Fibroblast of skin of left quadriceps (primary cell): ENCODE data around the gene EGR2.

ENCODE experiments used
- DNase-seq, 2 experiments: peaks; one replicate each; pipeline ENCODE4 v3.0.0-alpha.2; 2013; ENCODE audit warnings: low read depth in 2 of 2

The EGR2 gene

GRCh38 chr10:62818426-62819011 lies 2.4 kb upstream of the EGR2 start:
- DNase-seq: no peak

DNA sequence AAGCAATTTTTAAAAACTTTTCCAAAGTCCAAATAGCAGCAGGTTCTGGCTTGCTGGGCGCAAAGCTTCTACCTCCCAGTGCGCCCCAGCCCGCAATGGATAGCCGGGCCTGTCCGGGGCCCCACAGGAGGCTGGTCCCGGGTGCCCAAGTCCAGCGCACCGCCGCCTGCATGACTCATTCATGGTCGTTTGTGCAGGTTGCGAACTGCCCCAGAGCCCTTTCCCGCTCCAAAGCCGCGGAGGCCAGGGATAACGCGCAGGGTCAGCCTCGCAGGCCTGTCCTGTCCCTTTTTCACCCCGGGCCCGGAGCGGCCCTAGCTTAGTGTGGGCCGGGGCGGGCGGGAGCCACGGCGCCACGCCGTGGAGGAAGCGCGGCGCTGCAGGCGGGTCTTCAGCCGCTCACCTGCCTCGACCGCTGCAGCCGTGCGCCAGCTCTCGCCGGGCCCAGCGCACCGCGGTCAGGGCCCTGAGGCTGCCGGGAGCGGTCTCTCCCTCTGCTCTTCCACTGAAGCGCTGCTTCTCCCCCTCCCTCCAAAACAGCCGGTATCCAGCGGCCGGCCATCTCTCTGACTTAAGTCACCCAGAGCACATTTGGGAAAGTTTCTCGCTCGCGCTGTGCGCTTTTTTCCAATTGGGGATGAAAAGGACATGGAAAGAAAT lies 1.7 kb upstream of the EGR2 start:
- DNase-seq: no peak

DNA sequence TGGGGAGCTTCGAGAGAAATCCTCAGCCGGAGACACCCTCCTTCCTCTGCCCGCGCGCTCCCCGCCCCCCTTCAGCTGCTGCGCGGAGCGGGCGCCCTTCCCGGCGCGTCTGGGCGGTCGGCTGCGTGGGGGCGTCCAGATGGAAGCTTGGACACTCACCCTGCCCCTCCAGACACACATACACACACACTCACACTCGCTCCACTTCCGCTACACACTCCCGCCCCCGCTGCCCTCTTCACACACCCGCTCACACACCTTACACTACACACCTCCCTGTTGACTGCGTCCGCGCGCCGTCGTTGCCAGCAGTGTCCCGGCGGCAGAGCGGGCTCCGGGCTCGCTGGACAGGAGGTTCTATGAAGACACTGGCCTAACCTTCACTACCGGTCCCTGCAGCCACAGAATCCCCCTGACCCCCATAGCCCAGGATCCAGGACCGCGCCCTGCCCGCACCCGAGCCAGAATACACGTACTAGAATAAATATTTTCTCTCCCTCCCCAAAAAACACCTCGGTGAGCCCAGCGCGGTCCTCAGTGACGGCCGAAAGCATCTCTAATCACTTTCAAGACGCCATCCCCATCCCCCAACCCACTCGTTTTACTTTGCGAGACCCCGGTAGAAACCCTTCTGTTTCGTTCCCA lies 1.1 kb upstream of the EGR2 start:
- DNase-seq: no peak

DNA sequence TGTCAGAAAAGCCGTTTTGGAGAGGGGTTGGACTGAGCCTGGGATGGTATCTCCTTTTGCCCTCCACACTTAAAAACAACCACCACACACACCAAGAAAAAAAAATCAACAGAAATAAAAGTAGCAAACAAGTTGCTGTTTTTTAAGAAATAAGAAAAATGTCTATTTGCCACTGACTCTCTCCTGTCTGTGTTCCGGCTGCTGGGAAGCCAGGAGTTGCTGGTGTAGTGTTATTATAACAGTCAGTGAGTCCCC lies 163 bp downstream of the EGR2 start:
- no peak for DNase-seq

GRCh38 chr10:62815381-62816075 lies 638 bp downstream of the EGR2 start:
- no peak for DNase-seq

GRCh38 chr10:62814756-62815380 lies 1.3 kb downstream of the EGR2 start:
- DNase-seq: no peak

DNA sequence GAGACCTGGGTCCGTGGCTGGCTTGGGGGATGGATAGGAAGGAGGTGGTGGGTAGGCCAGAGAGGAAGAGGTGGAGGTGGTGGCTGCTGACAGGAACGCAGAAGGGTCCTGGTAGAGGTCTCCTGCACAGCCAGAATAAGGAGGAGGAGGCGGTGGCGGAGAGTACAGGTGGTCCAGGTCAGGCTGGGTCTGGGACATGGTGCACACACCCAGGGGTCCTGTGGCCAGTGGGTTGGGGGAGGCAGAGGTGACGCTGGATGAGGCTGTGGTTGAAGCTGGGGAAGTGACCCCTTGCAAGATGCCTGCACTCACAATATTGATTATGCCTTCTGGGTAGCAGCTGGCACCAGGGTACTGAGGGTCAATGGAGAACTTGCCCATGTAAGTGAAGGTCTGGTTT lies 2.2 kb downstream of the EGR2 start:
- no peak for DNase-seq

DNA sequence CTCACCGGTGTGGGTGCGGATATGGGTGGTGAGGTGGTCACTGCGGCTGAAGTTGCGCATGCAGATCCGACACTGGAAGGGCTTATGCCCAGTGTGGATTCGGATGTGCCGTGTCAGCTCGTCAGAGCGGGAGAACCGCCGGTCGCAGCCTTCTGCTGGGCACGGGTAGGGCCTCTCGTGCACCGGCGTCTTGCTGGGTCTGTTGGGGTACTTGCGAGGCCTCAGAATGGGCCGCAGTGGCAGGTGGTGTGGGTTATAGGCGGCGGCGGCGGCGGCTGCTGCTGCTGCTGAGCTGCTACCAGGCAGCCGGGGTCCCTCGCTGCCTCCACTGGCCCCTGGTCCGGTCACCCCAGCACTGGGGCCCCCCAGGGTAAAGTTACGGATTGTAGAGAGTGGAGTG lies 2.7 kb downstream of the EGR2 start:
- DNase-seq: no peak

DNA sequence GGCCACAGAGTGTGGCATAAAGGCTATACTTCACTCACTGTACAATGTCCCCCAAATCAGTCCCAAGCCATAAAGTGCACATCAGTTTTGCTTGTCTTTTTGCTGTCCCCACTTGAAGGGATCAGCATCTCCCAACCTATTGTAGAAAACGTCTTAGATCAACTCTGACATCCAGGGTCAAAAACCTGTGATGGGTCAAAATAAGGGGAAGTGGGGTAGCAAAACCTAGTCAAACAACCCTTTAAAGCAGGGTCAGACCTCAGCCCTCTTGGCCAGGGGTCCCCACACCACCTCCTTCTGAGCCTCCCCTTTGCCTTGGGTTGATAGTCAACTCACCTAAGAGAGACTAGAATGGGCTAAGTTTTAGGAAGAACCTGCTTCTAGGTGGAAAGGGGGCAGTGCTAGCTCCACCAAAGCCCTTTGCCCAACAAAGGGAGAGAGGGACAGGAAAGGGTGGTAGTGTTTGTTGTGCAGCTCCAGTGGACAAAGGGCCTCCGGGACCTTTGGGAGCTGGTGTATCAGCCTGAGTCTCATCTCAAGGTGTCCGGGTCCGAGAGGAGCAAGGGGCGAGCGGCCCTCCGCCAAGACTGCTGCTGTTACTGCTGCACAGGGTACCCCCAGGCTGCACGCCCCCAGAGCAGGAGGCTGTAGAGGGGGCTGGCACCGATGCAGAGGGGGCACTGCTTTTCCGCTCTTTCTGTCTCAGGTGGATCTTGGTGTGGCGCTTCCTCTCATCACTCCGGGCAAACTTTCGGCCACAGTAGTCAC lies 3.3 kb downstream of the EGR2 start:
- DNase-seq: no peak

- DNase-seq: no peak
Measured at GRCh38 chr10:62811159-62811875, 4.8 kb downstream of the EGR2 start.

DNA sequence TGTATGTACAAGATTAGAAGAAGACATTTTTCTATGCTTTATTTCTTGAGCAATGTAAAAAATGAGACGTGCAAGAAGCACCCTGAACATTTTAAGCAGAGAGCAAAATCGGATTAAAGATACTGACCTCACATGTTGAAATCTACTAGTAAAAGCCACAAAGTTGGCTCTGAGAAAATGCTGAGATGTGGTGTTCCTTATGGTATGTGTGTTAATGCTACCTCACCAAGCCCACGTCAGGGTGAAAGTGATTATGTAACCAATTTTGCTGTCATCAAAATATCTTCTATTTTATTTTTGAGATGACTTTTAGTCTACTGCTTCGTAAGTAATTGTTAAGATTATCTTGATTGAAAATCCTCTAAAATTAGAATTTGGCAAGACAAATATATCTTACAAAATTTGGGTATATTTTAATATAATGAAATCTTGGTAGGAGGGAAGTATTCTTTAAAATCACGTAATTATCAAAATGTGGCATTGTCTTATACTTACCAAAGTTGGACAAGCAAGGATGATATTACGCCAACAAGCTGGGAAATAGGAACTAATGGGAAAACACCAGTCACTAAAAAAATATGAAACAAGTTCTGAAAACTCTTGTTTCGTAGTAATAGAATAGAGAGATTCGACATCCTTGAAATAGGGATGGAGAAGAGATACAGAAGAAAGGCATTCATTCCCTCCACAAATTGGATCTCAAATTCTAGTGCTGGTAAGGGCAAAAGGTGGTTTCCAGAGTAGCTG lies 5.8 kb downstream of the EGR2 start:
- DNase-seq: no peak

DNA sequence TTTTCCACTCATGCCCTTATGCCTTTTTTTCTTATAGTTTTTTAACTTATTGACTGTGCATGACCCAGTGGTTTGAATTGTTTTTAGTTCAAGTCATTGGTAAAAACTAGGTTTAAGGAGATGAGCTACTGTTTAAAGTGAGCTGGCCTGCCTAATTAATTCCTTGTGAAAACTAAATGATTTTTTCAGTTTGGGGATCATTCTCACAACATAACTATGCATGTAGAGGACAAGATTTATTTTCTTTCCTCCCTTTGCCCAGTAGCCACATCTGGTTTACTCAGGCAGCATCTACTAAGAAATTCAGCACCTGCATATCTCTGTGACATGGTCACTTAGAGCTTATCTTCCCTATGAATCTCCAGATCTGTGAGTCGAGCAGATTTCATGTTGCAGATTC lies 9.9 kb downstream of the EGR2 start:
- no peak for DNase-seq

DNA sequence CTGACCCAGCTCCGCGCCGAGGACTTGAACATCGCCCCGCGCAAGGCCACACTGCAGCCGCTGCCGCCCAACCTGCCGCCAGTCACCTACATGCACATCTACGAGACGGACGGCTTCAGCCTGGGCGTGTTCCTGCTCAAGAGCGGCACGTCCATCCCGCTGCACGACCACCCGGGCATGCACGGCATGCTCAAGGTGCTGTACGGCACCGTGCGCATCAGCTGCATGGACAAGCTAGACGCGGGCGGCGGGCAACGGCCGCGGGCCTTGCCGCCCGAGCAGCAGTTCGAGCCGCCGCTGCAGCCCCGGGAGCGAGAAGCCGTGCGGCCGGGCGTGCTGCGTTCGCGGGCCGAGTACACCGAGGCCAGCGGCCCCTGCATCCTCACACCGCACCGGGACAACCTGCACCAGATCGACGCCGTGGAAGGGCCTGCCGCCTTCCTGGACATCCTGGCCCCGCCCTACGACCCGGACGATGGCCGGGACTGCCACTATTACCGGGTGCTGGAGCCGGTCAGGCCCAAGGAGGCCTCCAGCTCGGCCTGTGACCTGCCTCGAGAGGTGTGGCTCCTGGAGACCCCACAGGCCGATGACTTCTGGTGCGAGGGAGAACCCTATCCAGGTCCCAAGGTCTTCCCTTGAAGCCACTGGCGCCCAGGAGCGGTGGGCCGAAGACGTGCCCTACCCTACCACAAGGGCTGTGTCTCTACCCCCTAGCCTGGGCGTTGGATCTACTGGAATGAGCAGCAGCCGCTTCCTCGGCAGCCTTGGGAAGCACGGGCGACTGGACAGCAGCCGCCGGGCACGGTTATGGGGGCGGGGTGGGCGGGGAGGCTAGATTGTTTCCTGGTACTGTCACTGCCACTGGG lies 10.7 kb downstream of the EGR2 start:
- DNase-seq: no peak

DNA sequence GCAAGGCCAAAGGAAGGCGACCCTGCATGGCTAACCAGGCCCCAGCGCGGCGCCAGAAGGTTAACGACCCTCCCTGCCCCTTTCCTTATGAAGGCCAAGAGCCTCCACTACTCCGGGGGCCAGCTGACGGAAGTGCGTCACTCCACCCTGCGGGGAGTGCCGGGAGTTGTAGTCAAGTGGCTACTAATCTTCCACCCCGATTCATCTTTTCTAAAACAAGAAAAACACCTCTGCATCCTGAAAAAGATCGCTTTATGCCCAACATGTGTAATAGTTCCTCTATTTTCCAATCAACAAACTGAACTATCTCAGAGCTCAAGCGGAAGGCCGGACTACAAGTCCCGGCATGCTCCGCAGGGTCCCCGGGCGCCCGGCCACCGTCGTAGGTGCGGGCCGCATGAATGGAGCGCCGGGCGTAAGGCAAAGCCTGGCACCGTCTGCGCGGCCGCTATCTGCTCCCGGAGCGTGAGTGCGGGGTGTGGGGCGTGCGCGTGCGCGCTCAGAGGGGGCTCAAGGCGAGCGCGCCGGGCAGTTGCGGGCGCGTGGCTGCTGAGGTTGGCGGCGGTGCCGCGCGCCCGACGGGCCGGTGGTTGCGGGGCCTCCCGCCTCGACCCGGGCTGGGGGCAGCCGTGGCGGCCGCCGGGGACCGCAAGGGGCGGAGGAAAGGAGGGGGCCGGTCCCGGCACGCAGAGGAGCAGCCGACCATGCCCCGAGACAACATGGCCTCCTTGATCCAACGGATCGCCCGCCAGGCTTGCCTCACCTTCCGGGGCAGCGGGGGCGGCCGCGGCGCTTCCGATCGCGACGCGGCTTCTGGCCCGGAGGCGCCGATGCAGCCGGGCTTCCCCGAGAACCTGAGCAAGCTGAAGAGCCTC lies 11.6 kb downstream of the EGR2 start, which contains the start of gene ADO:
ADO (plus strand) TSS at position 365 of the 875 bp plus-strand sequence; CDS start at position 705, 340 bp downstream.
- DNase-seq: peak; percentile 63 to 64

- no peak for DNase-seq
Measured at GRCh38 chr10:62803724-62804355, 12.3 kb downstream of the EGR2 start.

- DNase-seq: no peak
Measured at GRCh38 chr10:62801871-62802270, 14.3 kb downstream of the EGR2 start.

DNA sequence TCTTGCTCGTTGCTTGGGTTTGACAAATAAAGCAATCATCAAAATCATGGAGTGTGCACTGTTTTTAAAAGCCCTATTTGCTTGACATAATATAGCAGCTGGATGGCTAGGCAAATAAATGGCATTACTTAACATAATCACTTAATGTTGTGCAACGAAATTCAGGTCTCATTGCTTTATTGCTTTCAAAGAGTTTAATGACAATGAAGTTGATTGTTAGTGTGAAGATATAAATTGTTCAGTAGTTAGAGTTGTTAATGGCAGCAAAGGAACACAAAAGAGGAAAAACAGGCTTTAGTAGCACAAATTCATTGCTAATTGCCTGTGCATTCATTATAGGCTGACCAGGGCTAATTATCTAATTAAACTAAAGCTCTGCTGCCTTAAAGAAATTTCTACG lies 19.3 kb downstream of the EGR2 start:
- DNase-seq: no peak

DNA sequence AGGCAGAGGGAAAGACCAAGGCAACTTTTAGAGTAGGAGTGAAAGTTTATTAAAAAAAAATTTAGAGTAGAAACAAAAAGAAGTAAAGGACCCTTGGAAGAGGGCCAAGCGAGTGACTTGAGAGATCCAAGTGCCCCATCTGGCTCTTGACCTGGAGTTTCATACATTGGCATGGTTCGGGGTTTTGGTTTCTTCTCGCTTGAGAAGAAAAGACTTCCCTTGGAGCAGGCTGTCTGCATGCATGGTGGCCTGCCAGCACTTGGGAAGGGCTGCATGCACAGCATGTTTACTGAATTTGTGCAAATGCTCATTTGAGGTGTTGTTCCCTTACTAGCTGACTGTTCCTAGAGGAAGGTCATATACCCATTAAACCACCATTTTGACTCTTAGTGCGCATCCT lies 20.4 kb downstream of the EGR2 start:
- DNase-seq: no peak
